NOMO-1 (cell line): ENCODE measurements around the gene SMIM36.
"Not testable (repeated sequence)": the region's sequence is repeated elsewhere in the genome, so short reads cannot be mapped to it uniquely, and the experiment has no call there.

Source experiments
- DNase-seq, 2 experiments: peaks; one replicate each; lab custom pipeline; 2025; ENCODE audit not compliant: unreplicated experiment in 2 of 2; lab: John Stamatoyannopoulos, UW

Gene SMIM36

DNA sequence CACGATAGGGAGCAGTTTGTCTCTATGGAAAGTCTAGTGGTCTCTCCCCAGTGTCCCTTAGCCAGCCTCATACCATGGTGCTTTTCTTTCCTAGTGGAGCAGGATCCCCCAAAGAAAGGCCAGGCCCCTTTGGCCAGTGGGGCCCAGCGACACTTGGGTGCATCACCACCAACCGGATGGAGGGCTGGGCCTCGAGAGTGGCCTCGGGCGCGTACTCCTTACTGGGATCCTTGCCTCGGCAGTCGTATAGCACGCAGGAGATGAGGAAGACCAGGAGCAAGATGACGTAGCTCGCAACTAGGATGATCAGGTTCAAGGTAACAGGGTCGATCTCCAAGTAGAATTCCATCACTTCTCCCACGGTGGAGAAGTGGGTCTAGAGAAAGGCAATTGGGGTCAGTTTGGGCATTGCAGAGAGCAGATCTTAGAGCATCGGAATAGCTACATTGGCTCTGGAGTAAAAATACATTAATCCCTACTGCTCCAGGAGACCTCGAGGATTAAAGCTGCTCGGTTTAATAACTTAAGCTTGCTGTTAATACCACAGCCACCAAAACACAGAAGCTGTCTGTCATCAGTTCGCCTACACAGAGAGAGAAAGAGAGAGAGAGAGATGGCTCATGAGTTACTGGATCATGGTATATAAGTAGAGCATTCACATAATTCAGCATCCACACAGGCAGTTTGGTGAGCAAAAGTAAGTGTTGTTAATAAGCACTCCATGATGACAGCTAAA, at the start of gene SMIM36:
SMIM36 (minus strand) TSS at position 467 of the 736 bp plus-strand sequence.
- no peak for DNase-seq

DNA sequence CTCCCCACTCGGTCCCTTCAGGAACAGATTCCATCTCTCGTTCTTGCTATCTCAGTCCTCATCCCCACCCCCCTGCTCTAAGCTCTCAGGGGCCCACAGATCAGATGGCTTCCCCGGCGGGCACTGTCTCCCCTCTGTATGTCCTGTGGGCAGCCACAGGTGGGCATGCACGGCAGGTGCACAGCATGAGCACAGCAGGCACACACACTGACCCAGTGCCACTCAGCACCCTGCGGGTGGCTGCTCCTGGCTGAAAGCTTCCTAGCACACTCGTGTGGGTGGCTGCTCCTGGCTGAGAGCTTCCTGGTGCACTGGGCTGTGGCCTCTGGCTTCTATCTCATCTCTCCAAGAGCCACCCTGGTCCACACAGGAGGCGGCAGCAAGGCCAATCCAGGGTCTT, 44.5 kb upstream of the SMIM36 start:
- DNase-seq = no peak

GRCh38 chr17:55549140-55549539, 37.9 kb upstream of the SMIM36 start:
- DNase-seq = peak in 1 of 2 experiments; percentile 11

- DNase-seq = no peak
Observed at GRCh38 chr17:55546991-55547664, 35.9 kb upstream of the SMIM36 start.

DNA sequence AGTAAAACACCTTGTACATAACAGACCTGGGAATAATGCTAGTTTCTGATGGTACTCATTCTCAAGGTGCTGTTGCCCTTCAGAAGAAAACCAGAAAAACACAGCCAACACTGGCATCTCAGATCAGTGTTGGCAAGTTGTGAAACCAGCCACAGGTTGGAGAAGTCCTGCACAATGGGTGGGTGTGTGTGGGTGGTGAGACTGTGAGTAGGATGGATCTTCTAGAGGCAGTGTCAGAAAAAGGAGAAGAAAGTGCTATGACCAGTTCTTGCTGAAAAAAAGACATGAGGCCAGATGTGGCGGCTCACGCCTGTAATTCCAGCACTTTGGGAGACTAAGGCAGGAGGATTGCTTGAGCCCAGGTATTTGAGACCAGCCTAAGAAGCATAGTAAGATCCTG, 35.2 kb upstream of the SMIM36 start:
- DNase-seq = no peak

DNA sequence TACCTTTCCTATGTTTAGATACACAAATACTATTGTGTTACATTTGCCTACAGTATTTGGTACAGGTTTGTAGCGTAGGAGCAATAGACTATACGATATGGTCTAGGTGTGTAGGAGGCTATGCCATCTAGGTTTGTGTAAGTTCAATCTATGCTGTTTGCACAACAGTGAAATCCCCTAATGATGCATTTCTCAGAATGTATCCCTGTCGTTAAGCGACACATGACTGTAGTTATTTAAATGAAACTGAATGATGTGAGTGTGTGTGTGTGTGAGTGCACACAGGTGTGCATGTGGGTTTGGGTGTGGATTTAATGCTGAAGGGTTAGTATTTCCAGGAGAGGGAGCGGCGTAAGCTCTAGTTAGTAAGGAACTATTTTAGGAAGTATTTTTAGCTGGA, 34.6 kb upstream of the SMIM36 start:
- no peak for DNase-seq

GRCh38 chr17:55543709-55544108, 32.5 kb upstream of the SMIM36 start:
- no peak for DNase-seq

GRCh38 chr17:55540414-55541091, 29.3 kb upstream of the SMIM36 start:
- no peak for DNase-seq

DNA sequence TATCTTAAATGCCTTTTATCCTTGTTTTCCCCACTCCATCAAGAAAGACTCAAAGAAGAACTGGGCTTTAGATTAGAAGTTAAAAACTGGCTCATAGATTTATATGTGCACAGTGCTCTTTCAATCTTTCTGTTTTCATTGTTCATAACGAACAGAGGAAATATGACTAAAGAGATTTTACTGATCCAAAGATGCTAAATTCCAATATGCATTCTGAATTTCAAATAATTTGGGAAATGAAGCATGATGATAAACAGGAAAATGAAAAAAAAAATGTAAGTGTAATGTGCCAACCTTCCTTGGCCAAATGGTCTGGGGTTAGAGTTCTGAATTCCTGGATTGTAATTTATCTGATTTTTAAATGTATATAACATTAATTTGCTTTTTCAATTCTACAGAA, 25.0 kb upstream of the SMIM36 start:
- no peak for DNase-seq

- no peak for DNase-seq
Observed at GRCh38 chr17:55533608-55534007, 22.4 kb upstream of the SMIM36 start.

DNA sequence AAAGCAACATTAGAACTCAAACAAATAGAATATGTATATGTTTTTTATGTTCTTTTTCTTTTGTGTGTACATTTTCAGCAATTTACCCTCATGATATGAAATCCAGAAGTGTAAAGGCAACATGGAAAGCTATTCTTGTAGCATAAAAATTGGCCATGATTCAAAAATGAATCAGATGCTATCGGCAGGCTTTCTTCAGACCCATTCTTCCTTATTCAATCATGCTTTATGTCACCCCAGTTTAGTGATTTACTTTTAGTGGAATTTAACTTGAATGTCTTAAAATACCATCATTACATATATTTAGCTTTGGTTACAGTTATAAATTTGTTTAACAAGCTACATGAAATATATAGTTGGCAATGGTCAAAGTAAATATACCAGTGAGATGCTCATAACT, 21.4 kb upstream of the SMIM36 start:
- no peak for DNase-seq

DNA sequence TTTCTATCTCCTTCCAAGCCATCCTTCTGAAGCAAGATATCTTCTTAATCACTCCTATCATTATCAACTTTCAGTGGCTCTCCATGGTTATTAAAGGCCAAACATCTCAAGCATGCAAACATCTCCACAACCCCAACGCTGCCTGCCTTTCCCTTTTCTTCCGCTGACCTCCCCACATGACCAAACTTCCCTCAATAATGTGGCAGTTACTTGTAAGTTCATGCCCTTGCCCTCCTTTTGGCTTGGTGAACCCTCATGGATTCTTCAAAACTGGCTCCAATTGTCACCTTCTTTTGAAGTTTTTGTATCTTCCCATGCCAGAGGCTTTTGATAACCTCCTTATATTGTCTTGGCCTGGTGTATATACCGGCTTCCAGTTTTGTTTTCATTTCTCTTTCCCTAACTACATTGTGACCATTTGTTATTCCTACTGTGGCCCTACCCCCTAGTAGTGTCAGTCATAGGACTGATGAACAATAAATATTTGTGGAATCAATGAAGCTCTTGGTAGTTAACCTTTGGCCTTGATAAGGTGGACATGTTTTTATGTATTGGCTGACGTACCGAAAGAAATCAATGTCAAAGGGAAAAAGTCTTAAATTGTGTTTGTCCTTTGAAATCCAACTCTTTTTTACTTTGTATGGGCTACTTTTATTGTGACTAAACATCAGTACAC, 19.9 kb upstream of the SMIM36 start:
- DNase-seq = no peak

- DNase-seq = no peak
Observed at GRCh38 chr17:55530064-55530463, 18.8 kb upstream of the SMIM36 start.

GRCh38 chr17:55527540-55528118, 16.4 kb upstream of the SMIM36 start:
- DNase-seq = peak; percentile 30 to 35

GRCh38 chr17:55524440-55525220, 13.4 kb upstream of the SMIM36 start:
- no peak for DNase-seq

GRCh38 chr17:55523032-55523431, 11.8 kb upstream of the SMIM36 start:
- not testable (repeated sequence) for DNase-seq

- DNase-seq = peak; percentile 38 to 89
Observed at GRCh38 chr17:55521186-55521585, 9.9 kb upstream of the SMIM36 start.

GRCh38 chr17:55520402-55520801, 9.2 kb upstream of the SMIM36 start:
- DNase-seq = no peak

DNA sequence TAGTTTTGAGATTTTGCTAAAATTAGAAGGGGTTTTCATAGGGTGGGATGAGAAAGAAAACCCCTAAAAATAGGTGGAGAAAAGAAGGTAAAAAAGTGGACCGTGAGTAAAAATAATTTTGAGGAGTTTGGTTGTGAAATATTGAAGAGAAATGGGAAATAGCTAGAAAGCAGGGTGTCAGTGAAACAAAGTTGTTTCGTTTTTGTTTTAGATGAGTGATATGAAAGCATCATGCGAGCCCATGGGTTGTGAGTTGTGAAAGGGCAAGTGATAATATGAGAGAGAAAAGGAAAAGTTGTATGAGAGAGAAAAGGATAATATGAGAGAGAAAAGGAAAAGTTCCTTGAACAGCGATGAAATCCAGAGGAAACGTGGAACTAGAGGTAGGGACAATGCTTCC, 7.3 kb upstream of the SMIM36 start:
- no peak for DNase-seq
